Panc1 (cell line): Measurements from ENCODE around the gene ARL13B. TPM values are rescaled to one million over a fixed set of nuclear protein-coding genes. Genes with fewer than 3 reads are reported as not detected.

Experiments
- ATAC-seq: fragments of 200-7000 bp; cut with Tn5 transposase; 2 replicates; pipeline ENCODE4 v1.9.1; 2020; ENCODE audit warnings: mild to moderate bottlenecking, moderate library complexity
- BruUV-seq: library from RNA; stranded (reverse); fragments of 400-500 nt; replicated peaks from 2 replicates; lab custom pipeline; 2021; lab: Mats Ljungman, UMichigan
- CTCF ChIA-PET: fragments of 300-600 bp; sonication (Branson Sonifier 250); formaldehyde crosslinking; loops from one replicate; lab custom pipeline; 2022; ENCODE audit warnings: antibody characterized with exemption; lab: Charles Lee
- POLR2A ChIA-PET: fragments of 300-600 bp; sonication (Branson Sonifier 250); formaldehyde crosslinking; loops from one replicate; lab custom pipeline; 2022; ENCODE audit warnings: antibody characterized with exemption; lab: Charles Lee
- DNase-seq: peaks from one replicate; pipeline ENCODE4 v3.0.0-alpha.2; 2010; ENCODE audit warnings: low read depth, low spot score
- H3K27ac ChIP-seq: 2 replicates; pipeline ENCODE4 v1.5.1; 2011; ENCODE audit warnings: mild to moderate bottlenecking, low read length, inconsistent platforms
- H3K27me3 ChIP-seq: fragments of 200-500 bp; sonication (Bioruptor generic); 2 replicates; pipeline ENCODE4 v1.6.0; 2014; ENCODE audit warnings: low read length, inconsistent platforms; ENCODE audit not compliant: control insufficient read depth, insufficient read depth
- H3K36me3 ChIP-seq: fragments of 200-500 bp; sonication (Bioruptor generic); 2 replicates; pipeline ENCODE4 v1.5.1; 2014; ENCODE audit warnings: inconsistent platforms, mild to moderate bottlenecking, low read length, moderate library complexity; ENCODE audit not compliant: control insufficient read depth, insufficient read depth
- H3K4me1 ChIP-seq: 2 replicates; pipeline ENCODE4 v1.5.1; 2011; ENCODE audit warnings: inconsistent platforms, mild to moderate bottlenecking, low read length, moderate library complexity; ENCODE audit not compliant: control insufficient read depth, insufficient read depth
- H3K4me3 ChIP-seq, 2 experiments: 2 replicates each; pipeline ENCODE4 v1.5.1; 2011 to 2012; ENCODE audit warnings: low read depth in 2 of 2, low read length in 2 of 2, mild to moderate bottlenecking in 2 of 2, inconsistent platforms in 1 of 2, moderate library complexity in 1 of 2
- H3K9me3 ChIP-seq: fragments of 200-500 bp; sonication (Bioruptor generic); 2 replicates; pipeline ENCODE4 v1.5.1; 2014; ENCODE audit warnings: low read depth, mild to moderate bottlenecking, inconsistent platforms, low read length, moderate library complexity; ENCODE audit not compliant: control insufficient read depth, insufficient read depth
- CTCF ChIP-seq: fragments of 450-650 bp; IDR thresholded peaks from 2 replicates; pipeline ENCODE4 v1.5.1; 2017; ENCODE audit warnings: mild to moderate bottlenecking
- POLR2AphosphoS5 ChIP-seq: IDR thresholded peaks from 2 replicates; pipeline ENCODE4 v1.6.1; 2012; ENCODE audit warnings: mild to moderate bottlenecking, low read depth, low read length, moderate library complexity
- REST ChIP-seq, 2 experiments: IDR thresholded peaks; 2 replicates each; pipeline ENCODE4 v1.6.1; 2011 to 2012; ENCODE audit warnings: low read depth in 2 of 2, control low read depth in 1 of 2, low read length in 1 of 2, mild to moderate bottlenecking in 1 of 2, moderate library complexity in 1 of 2; ENCODE audit not compliant: insufficient read depth in 1 of 2
- SIN3A ChIP-seq: IDR thresholded peaks from 2 replicates; pipeline ENCODE4 v1.6.1; 2012; ENCODE audit warnings: low read depth, mild to moderate bottlenecking, low read length, moderate library complexity, borderline replicate concordance; ENCODE audit not compliant: insufficient read depth
- TCF7L2 ChIP-seq: IDR thresholded peaks from 2 replicates; pipeline ENCODE4 v1.6.1; 2011; ENCODE audit warnings: mild to moderate bottlenecking, low read depth, low read length, inconsistent platforms
- in situ Hi-C: cut with HindIII; loops from 2 replicates; pipeline ENCODE4 v1.10.0; 2016; ENCODE audit warnings: low sequenced_read_pairs, low pct_unique_long_range_greater_than_20kb
- intact Hi-C: fragments of 100-400 bp; cut with micrococcal nuclease; formaldehyde crosslinking; loops from one replicate; pipeline ENCODE4 v1.10.0; 2022; ENCODE audit not compliant: unreplicated experiment
- total RNA-seq: library from RNA; stranded (reverse); gene quantifications from one replicate; pipeline ENCODE4 v1.2.1, GENCODE V29; 2021; ENCODE audit not compliant: unreplicated experiment

ARL13B gene
- total RNA-seq, 1 experiment from 2014 or later = 26.6 TPM

GRCh38 chr3:94008253-94008652 lies 28.3 kb downstream of the ARL13B start:
- H3K4me3 ChIP-seq = no peak overlapping the region
- DNase-seq (no peak), ATAC-seq (no peak)
- H3K36me3 ChIP-seq = no peaks in the 10 kb centered on the region; the same call in 1 of the 2 replicates
- no peaks in the 10 kb centered on the region for H3K4me1 ChIP-seq
- no peaks in the 10 kb centered on the region for H3K9me3 ChIP-seq
- no peaks in the 10 kb centered on the region for H3K27me3 ChIP-seq
- in situ Hi-C loops = no loop called here
- no TSS peak for BruUV-seq
- intact Hi-C loops = no loop called here
- ChIA-PET CTCF (no interaction called here), POLR2A (no interaction called here)
- no peak overlapping the region for H3K27ac ChIP-seq
- TF ChIP-seq TCF7L2 (no peak), CTCF (no peak), POLR2AphosphoS5 (no peak), SIN3A (no peak), REST (IDR thresholded peaks at IDR 0.05; ENCODE audit: insufficient read depth in 1 of 2, low read depth in 2 of 2, low read length in 1 of 2) (no peak)

GRCh38 chr3:94009608-94010007 lies 29.7 kb downstream of the ARL13B start:
- ChIA-PET CTCF (no interaction called here), POLR2A (no interaction called here)
- TF ChIP-seq CTCF (no peak), REST (IDR thresholded peaks at IDR 0.05; ENCODE audit: insufficient read depth in 1 of 2, low read depth in 2 of 2, low read length in 1 of 2) (no peak), POLR2AphosphoS5 (no peak), TCF7L2 (no peak), SIN3A (no peak)
- no peaks in the 10 kb centered on the region for H3K27me3 ChIP-seq
- in situ Hi-C loops = no loop called here
- DNase-seq (no peak), ATAC-seq (no peak)
- no peaks in the 10 kb centered on the region for H3K4me1 ChIP-seq
- intact Hi-C loops = no loop called here
- H3K27ac ChIP-seq = no peak overlapping the region
- no peak overlapping the region for H3K4me3 ChIP-seq
- H3K36me3 ChIP-seq = no peaks in the 10 kb centered on the region; the same call in 1 of the 2 replicates
- H3K9me3 ChIP-seq = no peaks in the 10 kb centered on the region
- BruUV-seq = no TSS peak
